ENCODE results near the gene PPP2R2C. TPM values are rescaled to one million over a fixed set of nuclear protein-coding genes. Genes with fewer than 3 reads are reported as not detected.
A peak's percentile ranks its signal among the peaks of the same experiment; 100 is the strongest.

PPP2R2C gene
- total and polyA plus RNA-seq, 5 experiments from 2014 or later: not detected

GRCh38 chr4:6393066-6393465, 79.3 kb downstream of the PPP2R2C start:
- POLR2A ChIA-PET: no interaction called here

GRCh38 chr4:6392407-6392806, 80.0 kb downstream of the PPP2R2C start:
- H3K4me3 Mint-ChIP-seq: no peak overlapping the region
- POLR2A ChIA-PET: no interaction called here
- no peaks in the 10 kb centered on the region for H3K36me3 Mint-ChIP-seq

More at GRCh38 chr4:6393066-6393465, 79.3 kb downstream of the PPP2R2C start:
- Mint-ChIP-seq H3K4me3 (no peak overlapping the region), H3K27ac (no peak overlapping the region), H3K4me1 (no peaks in the 10 kb centered on the region), H3K36me3 (no peaks in the 10 kb centered on the region), H3K27me3 (peaks cover 5 to 34% (median 5%) of the 10 kb centered on the region in 5 donors), H3K9me3 (no peaks in the 10 kb centered on the region)
- DNase-seq (no peak), ATAC-seq (no peak)

GRCh38 chr4:6391852-6392188, 80.6 kb downstream of the PPP2R2C start:
- POLR2A ChIA-PET: no interaction called here
- H3K27me3 Mint-ChIP-seq: peaks cover under 1 to 29% (median 5%) of the 10 kb centered on the region in 5 donors
- H3K36me3 Mint-ChIP-seq: no peaks in the 10 kb centered on the region
- no peaks in the 10 kb centered on the region for H3K4me1 Mint-ChIP-seq
- ATAC-seq (no peak), DNase-seq (no peak)
- H3K27ac Mint-ChIP-seq: no peak overlapping the region
- H3K9me3 Mint-ChIP-seq: no peaks in the 10 kb centered on the region
- no peak overlapping the region for H3K4me3 Mint-ChIP-seq

More at GRCh38 chr4:6392407-6392806, 80.0 kb downstream of the PPP2R2C start:
- Mint-ChIP-seq H3K4me1 (no peaks in the 10 kb centered on the region), H3K9me3 (no peaks in the 10 kb centered on the region), H3K27me3 (peaks cover 5 to 34% (median 5%) of the 10 kb centered on the region in 5 donors), H3K27ac (no peak overlapping the region)
- no peak for ATAC-seq
- DNase-seq: no peak

- ATAC-seq (no peak), DNase-seq (no peak)
These were observed 81.1 kb downstream of the PPP2R2C start for GRCh38 chr4:6391186-6391851.

GRCh38 chr4:6390356-6390755, 82.1 kb downstream of the PPP2R2C start:
- POLR2A ChIA-PET: interaction anchor here (0.6 kb wide), 1 partner anchor 92 kb away, joined by 3 read pairs; no protein-coding TSS in a partner anchor
- no peak for DNase-seq
- H3K4me1 Mint-ChIP-seq: no peaks in the 10 kb centered on the region
- no peak for ATAC-seq
- no peak overlapping the region for H3K4me3 Mint-ChIP-seq
- H3K9me3 Mint-ChIP-seq: no peaks in the 10 kb centered on the region
- peaks cover 0 to 27% (median 7%) of the 10 kb centered on the region in 5 donors for H3K27me3 Mint-ChIP-seq
- no peak overlapping the region for H3K27ac Mint-ChIP-seq
- no peaks in the 10 kb centered on the region for H3K36me3 Mint-ChIP-seq

More at GRCh38 chr4:6391186-6391851, 81.1 kb downstream of the PPP2R2C start:
- Mint-ChIP-seq H3K4me1 (no peaks in the 10 kb centered on the region), H3K9me3 (no peaks in the 10 kb centered on the region), H3K36me3 (no peaks in the 10 kb centered on the region), H3K27me3 (peaks cover 0 to 29% (median 5%) of the 10 kb centered on the region in 5 donors), H3K27ac (no peak overlapping the region), H3K4me3 (no peak overlapping the region)
- POLR2A ChIA-PET: no interaction called here

- Mint-ChIP-seq H3K4me1 (no peaks in the 10 kb centered on the region), H3K9me3 (no peaks in the 10 kb centered on the region), H3K27ac (peak overlapping the region in 1 of 10 donors; percentile 53), H3K27me3 (peaks cover 0 to 28% (median 8%) of the 10 kb centered on the region in 5 donors), H3K4me3 (no peak overlapping the region), H3K36me3 (no peaks in the 10 kb centered on the region)
- DNase-seq (no peak), ATAC-seq (no peak)
- POLR2A ChIA-PET: no interaction called here
These were observed 83.1 kb downstream of the PPP2R2C start for GRCh38 chr4:6389142-6389825.

GRCh38 chr4:6388713-6389112, 83.7 kb downstream of the PPP2R2C start:
- H3K27ac Mint-ChIP-seq: peak overlapping the region in 1 of 10 donors; percentile 53
- peaks cover 1 to 33% (median 10%) of the 10 kb centered on the region in 5 donors for H3K27me3 Mint-ChIP-seq
- H3K36me3 Mint-ChIP-seq: no peaks in the 10 kb centered on the region
- no peak overlapping the region for H3K4me3 Mint-ChIP-seq
- ATAC-seq (no peak), DNase-seq (no peak)
- H3K9me3 Mint-ChIP-seq: no peaks in the 10 kb centered on the region
- POLR2A ChIA-PET: no interaction called here
- no peaks in the 10 kb centered on the region for H3K4me1 Mint-ChIP-seq

- no peaks in the 10 kb centered on the region for H3K9me3 Mint-ChIP-seq
- no peak overlapping the region for H3K4me3 Mint-ChIP-seq
- H3K4me1 Mint-ChIP-seq: no peaks in the 10 kb centered on the region
- no peak for DNase-seq
- ATAC-seq: no peak
- H3K36me3 Mint-ChIP-seq: no peaks in the 10 kb centered on the region
- peaks cover 7 to 41% (median 10%) of the 10 kb centered on the region in 5 donors for H3K27me3 Mint-ChIP-seq
- POLR2A ChIA-PET: no interaction called here
- H3K27ac Mint-ChIP-seq: no peak overlapping the region
These were observed 84.5 kb downstream of the PPP2R2C start for GRCh38 chr4:6387946-6388345.

GRCh38 chr4:6386091-6386490, 86.3 kb downstream of the PPP2R2C start:
- H3K9me3 Mint-ChIP-seq: no peaks in the 10 kb centered on the region
- no peaks in the 10 kb centered on the region for H3K36me3 Mint-ChIP-seq
- H3K27ac Mint-ChIP-seq: no peak overlapping the region
- H3K27me3 Mint-ChIP-seq: peaks cover 6 to 60% (median 21%) of the 10 kb centered on the region in 5 donors
- POLR2A ChIA-PET: no interaction called here
- H3K4me3 Mint-ChIP-seq: no peak overlapping the region
- DNase-seq: no peak
- no peak for ATAC-seq
- H3K4me1 Mint-ChIP-seq: no peaks in the 10 kb centered on the region

- H3K4me3 Mint-ChIP-seq: no peak overlapping the region
- no peak for ATAC-seq
- POLR2A ChIA-PET: no interaction called here
These were observed 87.1 kb downstream of the PPP2R2C start for GRCh38 chr4:6385288-6385687.

GRCh38 chr4:6384541-6384940, 87.9 kb downstream of the PPP2R2C start:
- Mint-ChIP-seq H3K4me1 (peaks cover 0 to 2% (median 0%) of the 10 kb centered on the region in 4 donors), H3K36me3 (no peaks in the 10 kb centered on the region), H3K27me3 (peaks cover 6 to 70% (median 21%) of the 10 kb centered on the region in 5 donors), H3K9me3 (no peaks in the 10 kb centered on the region), H3K27ac (no peak overlapping the region), H3K4me3 (no peak overlapping the region)
- POLR2A ChIA-PET: no interaction called here
- DNase-seq (no peak), ATAC-seq (no peak)

More at GRCh38 chr4:6385288-6385687, 87.1 kb downstream of the PPP2R2C start:
- H3K27me3 Mint-ChIP-seq: peaks cover 6 to 64% (median 21%) of the 10 kb centered on the region in 5 donors
- no peak overlapping the region for H3K27ac Mint-ChIP-seq
- no peaks in the 10 kb centered on the region for H3K9me3 Mint-ChIP-seq
- H3K36me3 Mint-ChIP-seq: no peaks in the 10 kb centered on the region
- DNase-seq: no peak
- H3K4me1 Mint-ChIP-seq: no peaks in the 10 kb centered on the region

GRCh38 chr4:6383929-6384328, 88.5 kb downstream of the PPP2R2C start:
- no peak for ATAC-seq
- Mint-ChIP-seq H3K27me3 (peaks cover 6 to 70% (median 22%) of the 10 kb centered on the region in 5 donors), H3K27ac (no peak overlapping the region), H3K4me1 (peaks cover 0 to 2% (median 0%) of the 10 kb centered on the region in 4 donors), H3K36me3 (no peaks in the 10 kb centered on the region), H3K4me3 (no peak overlapping the region), H3K9me3 (no peaks in the 10 kb centered on the region)
- no peak for DNase-seq
- POLR2A ChIA-PET: no interaction called here

GRCh38 chr4:6383009-6383404, 89.4 kb downstream of the PPP2R2C start:
- Mint-ChIP-seq H3K4me1 (peaks cover 0 to 2% (median 0%) of the 10 kb centered on the region in 4 donors), H3K27me3 (peaks cover 8 to 65% (median 24%) of the 10 kb centered on the region in 5 donors), H3K4me3 (no peak overlapping the region), H3K27ac (no peak overlapping the region), H3K36me3 (no peaks in the 10 kb centered on the region), H3K9me3 (no peaks in the 10 kb centered on the region)
- DNase-seq: no peak
- POLR2A ChIA-PET: no interaction called here
- ATAC-seq: no peak

Data from naive thymus-derived CD8-positive, alpha-beta T cell (primary cell).